ENCODE results near the gene PDZRN3. TPM values are rescaled to one million over a fixed set of nuclear protein-coding genes. Genes with fewer than 3 reads are reported as not detected.

Gene PDZRN3
- total RNA-seq, 2 donors from 2014 or later = not detected

GRCh38 chr3:73529308-73530021, 95.3 kb downstream of the PDZRN3 start:
- H3K27ac Mint-ChIP-seq = no peak overlapping the region
- no peak for ATAC-seq
- H3K36me3 Mint-ChIP-seq = no peaks in the 10 kb centered on the region
- peaks cover 7% of the 10 kb centered on the region for H3K9me3 Mint-ChIP-seq
- no peaks in the 10 kb centered on the region for H3K4me1 Mint-ChIP-seq (ENCODE audit: low read depth in 2 of 2)
- peaks cover 0 to 4% of the 10 kb centered on the region in 2 donors for H3K27me3 Mint-ChIP-seq
- DNase-seq (ENCODE audit: low spot score) = no peak
- no peak overlapping the region for H3K4me3 Mint-ChIP-seq

- no peaks in the 10 kb centered on the region for H3K27me3 Mint-ChIP-seq
- no peak overlapping the region for H3K27ac Mint-ChIP-seq
- no peaks in the 10 kb centered on the region for H3K36me3 Mint-ChIP-seq
- no peak overlapping the region for H3K4me3 Mint-ChIP-seq
- no peaks in the 10 kb centered on the region for H3K9me3 Mint-ChIP-seq
- ATAC-seq (no peak), DNase-seq (ENCODE audit: low spot score) (no peak)
- no peaks in the 10 kb centered on the region for H3K4me1 Mint-ChIP-seq (ENCODE audit: low read depth in 2 of 2)
These were observed 99.2 kb downstream of the PDZRN3 start for GRCh38 chr3:73525591-73525990.

- no peak overlapping the region for H3K4me3 Mint-ChIP-seq
- no peaks in the 10 kb centered on the region for H3K36me3 Mint-ChIP-seq
- H3K4me1 Mint-ChIP-seq (ENCODE audit: low read depth in 2 of 2) = no peaks in the 10 kb centered on the region
- peaks cover 3% of the 10 kb centered on the region for H3K9me3 Mint-ChIP-seq
- no peak overlapping the region for H3K27ac Mint-ChIP-seq
- H3K27me3 Mint-ChIP-seq = peaks cover 0 to 2% of the 10 kb centered on the region in 2 donors
- DNase-seq (ENCODE audit: low spot score) (no peak), ATAC-seq (no peak)
These were observed 101.1 kb downstream of the PDZRN3 start for GRCh38 chr3:73523661-73524060.

GRCh38 chr3:73521734-73522336, 102.9 kb downstream of the PDZRN3 start:
- Mint-ChIP-seq H3K4me1 (ENCODE audit: low read depth in 2 of 2) (no peaks in the 10 kb centered on the region), H3K4me3 (no peak overlapping the region), H3K27ac (no peak overlapping the region), H3K36me3 (no peaks in the 10 kb centered on the region), H3K27me3 (peaks cover 0 to 2% of the 10 kb centered on the region in 2 donors), H3K9me3 (peaks cover 6% of the 10 kb centered on the region)
- DNase-seq (ENCODE audit: low spot score) (no peak), ATAC-seq (no peak)

GRCh38 chr3:73520931-73521461, 103.7 kb downstream of the PDZRN3 start:
- DNase-seq (ENCODE audit: low spot score) (no peak), ATAC-seq (no peak)
- Mint-ChIP-seq H3K36me3 (no peaks in the 10 kb centered on the region), H3K4me3 (no peak overlapping the region), H3K27ac (no peak overlapping the region), H3K9me3 (peaks cover 6% of the 10 kb centered on the region), H3K27me3 (peaks cover 0 to 2% of the 10 kb centered on the region in 2 donors), H3K4me1 (ENCODE audit: low read depth in 2 of 2) (no peaks in the 10 kb centered on the region)

DNA sequence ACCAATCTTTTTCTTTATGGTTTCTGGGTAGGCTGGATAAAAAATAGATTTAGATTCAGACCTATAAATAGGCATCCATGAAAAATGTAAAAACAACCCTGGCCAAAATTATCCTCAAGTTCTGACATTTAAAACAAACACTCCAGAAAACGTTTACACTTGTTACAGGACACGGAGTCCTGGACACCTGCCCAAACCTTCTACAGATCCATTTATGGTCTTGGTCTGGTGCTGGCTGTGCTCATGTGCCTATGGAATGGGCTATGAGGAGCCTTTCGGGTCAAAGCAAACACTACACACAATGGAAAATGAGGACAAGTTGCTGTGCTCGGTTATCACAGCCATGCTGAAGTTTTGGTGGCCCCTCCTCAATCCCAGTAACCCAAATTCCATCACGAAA, 108.1 kb downstream of the PDZRN3 start:
- no peak overlapping the region for H3K27ac Mint-ChIP-seq
- H3K9me3 Mint-ChIP-seq = peaks cover 6% of the 10 kb centered on the region
- no peaks in the 10 kb centered on the region for H3K36me3 Mint-ChIP-seq
- peaks cover 0 to 2% of the 10 kb centered on the region in 2 donors for H3K27me3 Mint-ChIP-seq
- H3K4me3 Mint-ChIP-seq = no peak overlapping the region
- ATAC-seq (no peak), DNase-seq (ENCODE audit: low spot score) (no peak)
- H3K4me1 Mint-ChIP-seq (ENCODE audit: low read depth in 2 of 2) = no peaks in the 10 kb centered on the region

- no peaks in the 10 kb centered on the region for H3K27me3 Mint-ChIP-seq
- H3K27ac Mint-ChIP-seq = no peak overlapping the region
- H3K4me1 Mint-ChIP-seq (ENCODE audit: low read depth in 2 of 2) = no peaks in the 10 kb centered on the region
- H3K36me3 Mint-ChIP-seq = no peaks in the 10 kb centered on the region
- ATAC-seq (no peak), DNase-seq (ENCODE audit: low spot score) (no peak)
- H3K9me3 Mint-ChIP-seq = peaks cover 3% of the 10 kb centered on the region
- H3K4me3 Mint-ChIP-seq = no peak overlapping the region
These were observed 111.5 kb downstream of the PDZRN3 start for GRCh38 chr3:73513260-73513659.

DNA sequence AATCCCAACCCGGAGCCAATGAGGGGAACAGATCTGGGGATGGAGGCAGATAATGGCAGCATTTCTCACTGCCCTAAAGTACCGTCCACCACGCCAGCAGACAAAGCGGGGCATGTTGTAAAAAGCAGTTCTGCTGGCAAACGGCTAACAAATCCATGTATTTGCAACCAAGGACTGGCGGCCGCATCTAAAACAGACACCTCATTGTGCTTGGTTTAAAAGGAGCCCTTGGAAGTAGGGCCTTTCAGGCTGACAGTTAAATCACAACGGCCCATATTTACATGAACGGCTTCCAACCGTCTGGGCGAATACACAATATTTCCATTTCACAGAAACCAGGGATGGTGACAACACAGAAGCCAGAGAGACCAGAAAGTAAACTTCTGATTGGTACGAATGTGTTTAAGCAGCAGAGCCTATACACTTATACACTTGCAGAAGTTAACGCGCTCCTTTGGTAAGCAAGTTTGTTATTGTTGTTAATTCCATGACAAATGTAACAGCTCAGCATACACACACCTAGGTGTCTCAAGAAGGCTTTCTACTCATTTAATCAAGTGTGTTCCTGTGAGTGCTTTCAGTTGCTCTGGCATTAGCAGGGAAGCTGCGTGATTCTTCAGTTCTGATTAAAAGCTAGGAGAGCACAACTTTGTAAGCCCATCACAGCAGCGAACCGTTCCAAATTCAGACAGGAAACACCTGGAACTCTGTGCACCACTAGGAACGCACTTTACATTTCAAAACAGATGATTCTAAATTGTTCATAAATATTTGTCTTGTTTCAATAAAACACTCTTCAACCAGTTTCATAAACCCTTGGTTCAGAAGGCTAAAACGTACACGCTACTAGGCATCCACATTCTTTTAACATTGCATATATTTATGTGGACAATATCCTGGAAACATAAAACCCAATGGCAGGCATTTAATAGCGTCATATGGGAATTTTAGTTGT, 112.9 kb downstream of the PDZRN3 start:
- Mint-ChIP-seq H3K9me3 (no peaks in the 10 kb centered on the region), H3K4me1 (ENCODE audit: low read depth in 2 of 2) (no peaks in the 10 kb centered on the region), H3K4me3 (no peak overlapping the region), H3K27ac (no peak overlapping the region), H3K27me3 (no peaks in the 10 kb centered on the region), H3K36me3 (no peaks in the 10 kb centered on the region)
- DNase-seq (ENCODE audit: low spot score) = no peak
- no peak for ATAC-seq

- Mint-ChIP-seq H3K36me3 (no peaks in the 10 kb centered on the region), H3K4me1 (ENCODE audit: low read depth in 2 of 2) (no peaks in the 10 kb centered on the region), H3K27me3 (no peaks in the 10 kb centered on the region), H3K9me3 (no peaks in the 10 kb centered on the region), H3K27ac (no peak overlapping the region), H3K4me3 (no peak overlapping the region)
- DNase-seq (ENCODE audit: low spot score) (no peak), ATAC-seq (no peak)
These were observed 114.0 kb downstream of the PDZRN3 start for GRCh38 chr3:73510784-73511183.

DNA sequence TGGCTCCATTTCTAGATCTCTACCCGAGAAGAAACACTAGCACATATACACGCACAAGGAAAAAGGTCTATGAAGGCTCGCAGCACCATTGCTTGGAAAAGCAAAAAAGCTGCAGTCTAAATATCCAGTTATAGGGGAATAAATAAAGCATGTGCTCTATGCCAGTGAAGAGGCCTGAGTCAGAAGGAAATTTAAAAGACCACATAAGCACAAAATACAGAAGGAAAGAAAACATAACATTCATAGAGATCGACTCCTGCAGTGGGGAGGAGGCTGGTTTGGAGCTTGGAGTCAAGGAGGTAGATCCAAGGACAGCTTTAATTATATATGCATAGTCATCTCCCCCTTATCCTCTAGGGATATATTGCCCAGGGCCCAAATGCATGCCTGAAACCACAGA, 114.4 kb downstream of the PDZRN3 start:
- no peak for ATAC-seq
- Mint-ChIP-seq H3K4me3 (no peak overlapping the region), H3K36me3 (no peaks in the 10 kb centered on the region), H3K4me1 (ENCODE audit: low read depth in 2 of 2) (no peaks in the 10 kb centered on the region), H3K9me3 (no peaks in the 10 kb centered on the region), H3K27ac (no peak overlapping the region), H3K27me3 (no peaks in the 10 kb centered on the region)
- no peak for DNase-seq (ENCODE audit: low spot score)

DNA sequence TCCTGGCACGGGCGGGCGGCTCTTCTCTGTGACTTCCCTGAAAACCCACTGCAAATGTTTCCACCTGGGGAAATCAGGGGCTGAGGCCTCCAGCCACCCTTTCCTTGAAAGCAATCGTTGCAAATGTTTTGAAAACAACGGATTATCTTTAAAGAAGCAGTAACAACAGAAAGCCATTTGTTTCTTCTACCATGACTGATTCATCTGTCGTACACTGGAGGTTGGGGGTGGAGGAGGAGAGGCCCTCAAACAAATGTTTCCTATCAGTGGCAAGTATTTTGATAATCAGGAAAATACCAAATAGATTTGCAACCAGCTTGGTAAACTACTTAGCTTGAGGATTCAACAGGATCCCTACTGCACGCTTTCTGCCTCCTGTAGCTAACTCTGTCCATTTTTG, 114.9 kb downstream of the PDZRN3 start:
- DNase-seq (ENCODE audit: low spot score) = no peak
- no peaks in the 10 kb centered on the region for H3K4me1 Mint-ChIP-seq (ENCODE audit: low read depth in 2 of 2)
- H3K27me3 Mint-ChIP-seq = no peaks in the 10 kb centered on the region
- H3K9me3 Mint-ChIP-seq = no peaks in the 10 kb centered on the region
- H3K4me3 Mint-ChIP-seq = no peak overlapping the region
- H3K36me3 Mint-ChIP-seq = no peaks in the 10 kb centered on the region
- no peak for ATAC-seq
- no peak overlapping the region for H3K27ac Mint-ChIP-seq

- Mint-ChIP-seq H3K4me3 (no peak overlapping the region), H3K27me3 (no peaks in the 10 kb centered on the region), H3K36me3 (no peaks in the 10 kb centered on the region), H3K4me1 (ENCODE audit: low read depth in 2 of 2) (no peaks in the 10 kb centered on the region), H3K9me3 (no peaks in the 10 kb centered on the region), H3K27ac (no peak overlapping the region)
- DNase-seq (ENCODE audit: low spot score) (no peak), ATAC-seq (no peak)
These were observed 115.7 kb downstream of the PDZRN3 start for GRCh38 chr3:73509066-73509465.

- H3K4me1 Mint-ChIP-seq (ENCODE audit: low read depth in 2 of 2) = no peaks in the 10 kb centered on the region
- H3K9me3 Mint-ChIP-seq = no peaks in the 10 kb centered on the region
- H3K27me3 Mint-ChIP-seq = no peaks in the 10 kb centered on the region
- no peak overlapping the region for H3K4me3 Mint-ChIP-seq
- no peak for DNase-seq (ENCODE audit: low spot score)
- H3K36me3 Mint-ChIP-seq = no peaks in the 10 kb centered on the region
- ATAC-seq = no peak
- no peak overlapping the region for H3K27ac Mint-ChIP-seq
These were observed 116.3 kb downstream of the PDZRN3 start for GRCh38 chr3:73508330-73508954.

All from natural killer cell treated with Interleukin-12 subunit alpha and Interleukin-12 subunit beta and Interleukin-15 and Interleukin-18, amount 100 ng/mL, for 72 hours (primary cell).